ENCODE results near the gene CDH6. TPM values are rescaled to one million over a fixed set of nuclear protein-coding genes. Genes with fewer than 3 reads are reported as not detected.

Gene CDH6
- total RNA-seq, 1 donor from 2014 or later: not detected

DNA sequence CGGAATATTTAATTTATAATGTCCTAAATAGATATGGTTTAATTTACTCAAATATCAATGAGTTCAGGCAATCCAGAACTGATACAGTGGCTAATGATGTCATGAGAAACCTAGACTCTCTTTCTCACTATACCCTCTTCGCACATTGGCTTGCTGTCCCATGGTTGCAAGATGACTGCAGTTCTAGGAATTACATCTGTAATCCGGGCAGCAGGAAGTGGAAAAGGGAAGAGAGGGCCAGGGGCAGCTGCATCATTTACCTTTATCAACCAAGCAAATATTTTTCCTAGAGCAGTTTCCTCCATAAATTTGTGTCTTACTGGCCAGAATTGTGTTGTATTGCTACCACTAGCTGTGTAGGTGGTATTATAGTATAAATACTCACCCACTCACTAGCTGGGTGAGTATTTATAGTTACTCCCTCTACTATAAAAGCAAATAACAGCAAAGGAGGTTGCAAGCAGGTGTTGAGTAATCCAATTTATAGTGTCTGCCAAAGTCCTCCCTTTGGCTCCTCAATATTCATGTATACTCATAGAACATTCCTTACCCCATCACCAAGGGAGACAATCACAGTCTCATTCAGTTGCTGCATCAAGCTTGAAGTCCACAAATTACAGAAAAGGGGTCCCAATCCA is 169.6 kb downstream of the CDH6 start:
- intact Hi-C loops (cut with micrococcal nuclease): no loop called here
- DNase-seq: no peak
- no peaks in the 10 kb centered on the region for H3K27me3 Mint-ChIP-seq
- no peaks in the 10 kb centered on the region for H3K9me3 Mint-ChIP-seq
- no peak overlapping the region for H3K27ac Mint-ChIP-seq
- H3K4me3 Mint-ChIP-seq: no peak overlapping the region
- H3K4me1 Mint-ChIP-seq: no peaks in the 10 kb centered on the region
- no peaks in the 10 kb centered on the region for H3K36me3 Mint-ChIP-seq (ENCODE audit: low read depth)
- ChIA-PET POLR2A (no interaction called here), CTCF (no interaction called here)
- no peak for ATAC-seq (ENCODE audit: low read depth)
- TF ChIP-seq, protein P1, sequence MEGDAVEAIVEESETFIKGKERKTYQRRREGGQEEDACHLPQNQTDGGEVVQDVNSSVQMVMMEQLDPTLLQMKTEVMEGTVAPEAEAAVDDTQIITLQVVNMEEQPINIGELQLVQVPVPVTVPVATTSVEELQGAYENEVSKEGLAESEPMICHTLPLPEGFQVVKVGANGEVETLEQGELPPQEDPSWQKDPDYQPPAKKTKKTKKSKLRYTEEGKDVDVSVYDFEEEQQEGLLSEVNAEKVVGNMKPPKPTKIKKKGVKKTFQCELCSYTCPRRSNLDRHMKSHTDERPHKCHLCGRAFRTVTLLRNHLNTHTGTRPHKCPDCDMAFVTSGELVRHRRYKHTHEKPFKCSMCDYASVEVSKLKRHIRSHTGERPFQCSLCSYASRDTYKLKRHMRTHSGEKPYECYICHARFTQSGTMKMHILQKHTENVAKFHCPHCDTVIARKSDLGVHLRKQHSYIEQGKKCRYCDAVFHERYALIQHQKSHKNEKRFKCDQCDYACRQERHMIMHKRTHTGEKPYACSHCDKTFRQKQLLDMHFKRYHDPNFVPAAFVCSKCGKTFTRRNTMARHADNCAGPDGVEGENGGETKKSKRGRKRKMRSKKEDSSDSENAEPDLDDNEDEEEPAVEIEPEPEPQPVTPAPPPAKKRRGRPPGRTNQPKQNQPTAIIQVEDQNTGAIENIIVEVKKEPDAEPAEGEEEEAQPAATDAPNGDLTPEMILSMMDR (IDR thresholded peaks at IDR 0.05): no peak

DNA sequence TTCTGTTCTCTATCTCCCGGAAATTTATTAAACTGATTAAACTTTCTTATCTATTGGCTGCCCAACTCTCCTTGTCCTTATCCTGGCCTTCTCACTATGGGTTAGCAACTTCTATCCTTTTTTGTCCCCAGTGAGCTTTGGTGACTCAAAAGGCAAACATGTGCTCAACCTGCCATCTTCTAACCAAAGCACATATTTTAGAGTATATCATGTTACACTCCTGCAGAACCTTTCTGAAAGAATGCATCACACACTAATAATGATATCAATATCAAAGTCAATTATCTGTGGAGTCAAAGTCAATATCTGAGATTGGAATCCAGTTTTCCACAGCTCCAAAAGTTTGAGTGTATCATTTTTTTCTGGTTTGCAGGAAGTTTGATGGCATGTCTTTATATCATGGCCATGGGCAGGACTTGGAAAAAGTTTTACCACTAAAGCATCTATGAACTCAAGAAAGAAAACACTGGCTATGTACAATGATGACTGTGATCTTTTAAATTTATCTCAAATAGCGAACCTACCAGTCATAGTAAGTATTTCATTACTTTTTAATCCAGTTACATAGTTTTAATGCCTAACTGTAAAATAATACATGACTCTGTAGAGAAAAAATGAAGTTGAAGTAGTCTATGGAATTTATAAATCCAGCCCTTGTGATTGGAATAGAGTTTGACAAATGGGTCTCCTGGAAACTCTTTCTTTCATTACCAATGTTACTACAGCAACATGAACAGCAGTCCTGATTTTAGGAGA is 171.6 kb downstream of the CDH6 start:
- no peak for ATAC-seq (ENCODE audit: low read depth)
- H3K4me3 Mint-ChIP-seq: no peak overlapping the region

DNA sequence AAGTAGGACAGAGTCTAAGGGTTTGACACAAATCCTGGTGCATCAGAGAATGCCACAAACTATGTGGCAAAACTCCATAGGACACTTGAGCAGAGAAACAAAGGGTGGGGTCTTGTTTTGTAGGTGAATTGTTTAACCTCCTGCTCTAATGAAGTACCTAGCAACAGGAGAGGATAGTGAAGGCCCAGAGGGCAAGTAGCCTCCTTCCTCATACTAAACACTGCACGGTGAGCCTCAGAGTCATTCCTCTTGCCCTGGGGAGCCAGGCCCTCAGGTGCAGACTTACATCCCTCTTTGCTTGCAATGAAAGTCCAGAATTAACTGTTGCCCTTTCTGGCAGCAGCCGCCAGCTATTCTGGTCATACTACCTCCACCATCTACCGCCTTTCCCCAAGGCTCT is 172.3 kb downstream of the CDH6 start:
- Mint-ChIP-seq H3K9me3 (peaks cover 1% of the 10 kb centered on the region), H3K4me1 (no peaks in the 10 kb centered on the region), H3K27me3 (no peaks in the 10 kb centered on the region), H3K36me3 (ENCODE audit: low read depth) (no peaks in the 10 kb centered on the region), H3K4me3 (no peak overlapping the region), H3K27ac (no peak overlapping the region)
- TF ChIP-seq, protein P1 (IDR thresholded peaks at IDR 0.05): no peak
- ATAC-seq (ENCODE audit: low read depth): no peak
- DNase-seq: no peak
- POLR2A ChIA-PET: no interaction called here
- CTCF ChIA-PET: no interaction called here
- intact Hi-C loops (cut with micrococcal nuclease): no loop called here

More for the DNA sequence above, 171.6 kb downstream of the CDH6 start:
- Mint-ChIP-seq H3K36me3 (ENCODE audit: low read depth) (no peaks in the 10 kb centered on the region), H3K27ac (no peak overlapping the region), H3K27me3 (no peaks in the 10 kb centered on the region), H3K4me1 (no peaks in the 10 kb centered on the region), H3K9me3 (peaks cover under 1% of the 10 kb centered on the region)
- ChIA-PET CTCF (no interaction called here), POLR2A (no interaction called here)
- TF ChIP-seq, protein P1 (IDR thresholded peaks at IDR 0.05): no peak
- no peak for DNase-seq
- intact Hi-C loops (cut with micrococcal nuclease): no loop called here

DNA sequence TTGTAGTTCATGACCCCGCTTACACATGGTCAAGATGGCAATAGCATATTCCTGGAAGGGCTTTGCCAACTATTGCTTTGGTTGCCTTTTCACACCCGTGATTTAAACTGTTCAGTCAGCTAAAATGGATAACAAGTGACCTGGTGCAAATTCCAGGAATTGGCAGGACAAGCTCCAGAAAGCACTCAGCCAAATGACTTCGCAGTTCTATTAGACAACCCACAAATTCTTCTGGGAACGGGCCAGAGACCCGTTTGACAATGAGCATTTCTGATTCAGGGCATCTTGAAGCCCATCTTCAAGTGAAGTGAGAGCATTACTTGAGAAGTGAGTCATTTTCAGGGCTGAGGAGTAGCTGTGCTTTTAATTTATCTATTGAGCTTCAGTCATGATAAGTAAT is 173.5 kb downstream of the CDH6 start:
- Mint-ChIP-seq H3K27me3 (no peaks in the 10 kb centered on the region), H3K36me3 (ENCODE audit: low read depth) (no peaks in the 10 kb centered on the region), H3K4me1 (no peaks in the 10 kb centered on the region), H3K9me3 (peaks cover 1% of the 10 kb centered on the region), H3K4me3 (no peak overlapping the region), H3K27ac (no peak overlapping the region)
- TF ChIP-seq, protein P1 (IDR thresholded peaks at IDR 0.05): no peak
- intact Hi-C loops (cut with micrococcal nuclease): no loop called here
- ChIA-PET CTCF (no interaction called here), POLR2A (no interaction called here)
- no peak for DNase-seq
- no peak for ATAC-seq (ENCODE audit: low read depth)

DNA sequence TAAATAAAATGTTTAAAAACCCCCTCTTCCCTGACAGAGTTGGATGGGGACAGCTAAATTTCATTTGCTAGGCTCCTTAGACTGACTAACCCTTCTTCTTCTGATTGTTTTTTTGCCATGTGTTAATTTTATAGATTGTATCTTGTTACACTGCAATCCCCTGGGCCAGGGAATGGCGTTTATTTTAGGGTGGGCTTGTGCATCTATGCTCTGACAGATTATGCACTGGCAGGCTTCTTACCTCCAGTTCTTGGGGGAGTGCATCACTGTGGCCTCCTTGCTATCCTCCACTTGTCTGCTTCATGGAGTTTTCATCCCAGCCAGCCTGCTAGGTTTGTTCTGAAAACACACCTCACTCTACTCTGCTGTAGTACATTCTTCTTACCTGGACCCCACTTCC is 178.6 kb downstream of the CDH6 start:
- no peak for ATAC-seq (ENCODE audit: low read depth)
- no peak for DNase-seq
- TF ChIP-seq, protein P1 (IDR thresholded peaks at IDR 0.05): no peak
- Mint-ChIP-seq H3K27ac (no peak overlapping the region), H3K9me3 (peaks cover 1% of the 10 kb centered on the region), H3K36me3 (ENCODE audit: low read depth) (no peaks in the 10 kb centered on the region), H3K4me1 (no peaks in the 10 kb centered on the region), H3K27me3 (no peaks in the 10 kb centered on the region), H3K4me3 (no peak overlapping the region)
- ChIA-PET POLR2A (no interaction called here), CTCF (no interaction called here)
- intact Hi-C loops (cut with micrococcal nuclease): no loop called here

Data from activated B cell treated with CpG ODN at 0.5 μM for 24 hours (primary cell).